ENCODE data around the gene TMEM18.

TMEM18 gene

GRCh38 chr2:672606-672905, 4.7 kb downstream of the TMEM18 start:
- Histone ChIP-seq H3F3A (ENCODE audit: insufficient read depth, low read length) (peaks cover 3% of the 10 kb centered on the region; the same call in 1 of the 2 replicates), H3K4me2 (ENCODE audit: low read depth, low read length) (no peak overlapping the region), H4K20me1 (ENCODE audit: insufficient read depth, low read length) (no peaks in the 10 kb centered on the region), H2AFZ (ENCODE audit: low read length) (no peak overlapping the region), H3K27me3 (replicated peaks; ENCODE audit: insufficient read depth, low read length) (no peaks in the 10 kb centered on the region), H3K4me3 (ENCODE audit: low read length) (no peak overlapping the region), H3K79me2 (ENCODE audit: low read length) (peaks cover 39% of the 10 kb centered on the region), H3K4me1 (ENCODE audit: low read length) (peaks cover 13% of the 10 kb centered on the region; the same call in 1 of the 2 replicates), H3K9ac (ENCODE audit: low read length) (no peak overlapping the region), H3K9me2 (replicated peaks; ENCODE audit: insufficient read depth, low read length) (no peaks in the 10 kb centered on the region), H3K27ac (ENCODE audit: low read length) (no peak overlapping the region), H3K36me3 (replicated peaks; ENCODE audit: insufficient read depth, low read length) (peaks cover 10% of the 10 kb centered on the region; the same call in 1 of the 2 replicates), H3K9me3 (replicated peaks; ENCODE audit: insufficient read depth, low read length) (no peaks in the 10 kb centered on the region)
- no peak for DNase-seq
- no peak for TF ChIP-seq CTCF (IDR thresholded peaks at IDR 0.05; ENCODE audit: low read length)
- TF ChIP-seq EZH2phosphoT487 (IDR thresholded peaks at IDR 0.05; ENCODE audit: low read length), result no peak
- no peak for TF ChIP-seq EZH2 (optimal IDR thresholded peaks at IDR 0.05; ENCODE audit: low read depth, low read length)

- Histone ChIP-seq H2AFZ (ENCODE audit: low read length) (no peak overlapping the region), H3K9ac (ENCODE audit: low read length) (no peak overlapping the region), H4K20me1 (ENCODE audit: insufficient read depth, low read length) (no peaks in the 10 kb centered on the region), H3K79me2 (ENCODE audit: low read length) (peaks cover 39% of the 10 kb centered on the region), H3K4me3 (ENCODE audit: low read length) (no peak overlapping the region), H3K27ac (ENCODE audit: low read length) (no peak overlapping the region), H3F3A (ENCODE audit: insufficient read depth, low read length) (no peaks in the 10 kb centered on the region), H3K9me2 (replicated peaks; ENCODE audit: insufficient read depth, low read length) (no peaks in the 10 kb centered on the region), H3K27me3 (replicated peaks; ENCODE audit: insufficient read depth, low read length) (no peaks in the 10 kb centered on the region), H3K36me3 (replicated peaks; ENCODE audit: insufficient read depth, low read length) (peaks cover 13% of the 10 kb centered on the region; the same call in 1 of the 2 replicates), H3K4me2 (ENCODE audit: low read depth, low read length) (no peak overlapping the region), H3K9me3 (replicated peaks; ENCODE audit: insufficient read depth, low read length) (no peaks in the 10 kb centered on the region), H3K4me1 (ENCODE audit: low read length) (peaks cover 13% of the 10 kb centered on the region; the same call in 1 of the 2 replicates)
- TF ChIP-seq EZH2 (optimal IDR thresholded peaks at IDR 0.05; ENCODE audit: low read depth, low read length) (no peak), EZH2phosphoT487 (IDR thresholded peaks at IDR 0.05; ENCODE audit: low read length) (no peak), CTCF (IDR thresholded peaks at IDR 0.05; ENCODE audit: low read length) (no peak)
- DNase-seq, result no peak
These were observed 5.2 kb downstream of the TMEM18 start for GRCh38 chr2:671787-672605.

GRCh38 chr2:671072-671471, 6.1 kb downstream of the TMEM18 start:
- Histone ChIP-seq H3F3A (ENCODE audit: insufficient read depth, low read length) (no peaks in the 10 kb centered on the region), H3K4me2 (ENCODE audit: low read depth, low read length) (no peak overlapping the region), H3K9me2 (replicated peaks; ENCODE audit: insufficient read depth, low read length) (no peaks in the 10 kb centered on the region), H3K9me3 (replicated peaks; ENCODE audit: insufficient read depth, low read length) (no peaks in the 10 kb centered on the region), H4K20me1 (ENCODE audit: insufficient read depth, low read length) (no peaks in the 10 kb centered on the region), H3K36me3 (replicated peaks; ENCODE audit: insufficient read depth, low read length) (peaks cover 13% of the 10 kb centered on the region; the same call in 1 of the 2 replicates), H3K79me2 (ENCODE audit: low read length) (peaks cover 36% of the 10 kb centered on the region), H3K27ac (ENCODE audit: low read length) (no peak overlapping the region), H3K9ac (ENCODE audit: low read length) (no peak overlapping the region), H2AFZ (ENCODE audit: low read length) (no peak overlapping the region), H3K4me3 (ENCODE audit: low read length) (no peak overlapping the region), H3K27me3 (replicated peaks; ENCODE audit: insufficient read depth, low read length) (no peaks in the 10 kb centered on the region), H3K4me1 (ENCODE audit: low read length) (peaks cover 13% of the 10 kb centered on the region; the same call in 1 of the 2 replicates)
- DNase-seq, result no peak
- TF ChIP-seq EZH2phosphoT487 (IDR thresholded peaks at IDR 0.05; ENCODE audit: low read length) (no peak), EZH2 (optimal IDR thresholded peaks at IDR 0.05; ENCODE audit: low read depth, low read length) (no peak), CTCF (IDR thresholded peaks at IDR 0.05; ENCODE audit: low read length) (no peak)

Data from MM.1S (cell line).